ENCODE results near the gene PAK5.

GRCh38 chr20:9817654-9818053 lies 21.2 kb downstream of the PAK5 start:
- TF ChIP-seq GATA3 (IDR thresholded peaks at IDR 0.05; ENCODE audit: low read depth, low read length) (no peak), GATA2 (IDR thresholded peaks at IDR 0.05; ENCODE audit: low read depth, low read length) (no peak)

All from SH-SY5Y (cell line).